NB4 (cell line): ENCODE measurements around the gene TMEM151A.

Source experiments
- DNase-seq: peaks from one replicate; pipeline ENCODE4 v3.0.0; 2010; ENCODE audit warnings: low read depth
- H3K4me3 ChIP-seq: one replicate; pipeline ENCODE4 v1.5.1; 2011; ENCODE audit warnings: mild to moderate bottlenecking, low read depth, low read length, moderate library complexity
- CTCF ChIP-seq: IDR thresholded peaks from one replicate; pipeline ENCODE4 v1.5.1; 2012; ENCODE audit warnings: low read depth, low read length
- MAX ChIP-seq: IDR thresholded peaks from 2 replicates; pipeline ENCODE4 v1.6.1; 2011; ENCODE audit warnings: low read depth, low read length
- MYC ChIP-seq: IDR thresholded peaks from 2 replicates; pipeline ENCODE4 v1.6.1; 2011; ENCODE audit warnings: low read depth, low read length
- POLR2A ChIP-seq: IDR thresholded peaks from 2 replicates; pipeline ENCODE4 v1.6.1; 2011; ENCODE audit warnings: mild to moderate bottlenecking; ENCODE audit not compliant: insufficient read length; ENCODE audit errors: extremely low read depth

The TMEM151A gene

GRCh38 chr11:66264383-66264782 is 27.3 kb upstream of the TMEM151A start:
- no peak overlapping the region for H3K4me3 ChIP-seq
- DNase-seq, result no peak
- TF ChIP-seq CTCF, result no peak
- no peak for TF ChIP-seq MYC
- no peak for TF ChIP-seq MAX
- TF ChIP-seq POLR2A, result no peak

GRCh38 chr11:66264914-66265313 is 26.8 kb upstream of the TMEM151A start:
- no peak overlapping the region for H3K4me3 ChIP-seq
- TF ChIP-seq CTCF (peak; percentile 42), MYC (no peak)
- peak; percentile 46 for DNase-seq

GRCh38 chr11:66265531-66266377 is 25.9 kb upstream of the TMEM151A start:
- no peak overlapping the region for H3K4me3 ChIP-seq
- TF ChIP-seq MAX (no peak), CTCF (no peak), POLR2A (no peak), MYC (no peak)
- no peak for DNase-seq

GRCh38 chr11:66266378-66267038 is 25.2 kb upstream of the TMEM151A start:
- no peak for DNase-seq
- H3K4me3 ChIP-seq, result no peak overlapping the region
- TF ChIP-seq MYC (no peak), MAX (no peak), CTCF (no peak), POLR2A (no peak)

GRCh38 chr11:66267039-66267378 is 24.7 kb upstream of the TMEM151A start:
- no peak for DNase-seq
- no peak overlapping the region for H3K4me3 ChIP-seq
- TF ChIP-seq MYC, result no peak
- TF ChIP-seq MAX, result no peak
- TF ChIP-seq CTCF, result no peak
- no peak for TF ChIP-seq POLR2A
